Ovary (tissue), 9 donors: ENCODE measurements around the gene PRG2. TPM values are rescaled to one million over a fixed set of nuclear protein-coding genes. Genes with fewer than 3 reads are reported as not detected.
"Not testable (repeated sequence)": the region's sequence is repeated elsewhere in the genome, so short reads cannot be mapped to it uniquely, and the experiment has no call there.

Experiments
- DNase-seq, 5 donors: peaks; one replicate each; pipeline ENCODE4 v3.0.0-alpha.2; 2019 to 2020
- H3K27ac ChIP-seq, 2 donors: fragments of 200-600 bp; one replicate each; pipeline versions ENCODE4 v1.5.1 to v1.8.0; 2019 to 2022
- H3K27me3 ChIP-seq: fragments of 200-600 bp; one replicate; pipeline ENCODE4 v1.8.0; 2022
- H3K36me3 ChIP-seq: fragments of 200-600 bp; sonication (generic); one replicate; pipeline ENCODE4 v1.5.1; 2019
- H3K4me1 ChIP-seq: one replicate; pipeline ENCODE4 v1.8.1; 2013; ENCODE audit warnings: mild to moderate bottlenecking, moderate library complexity; ENCODE audit not compliant: insufficient read depth
- H3K4me3 ChIP-seq: fragments of 200-600 bp; sonication (generic); one replicate; pipeline ENCODE4 v1.5.1; 2017
- H3K9me3 ChIP-seq, 2 donors: fragments of 200-600 bp in 1 of 2; sonication (generic) in 1 of 2; one replicate each; pipeline versions ENCODE4 v1.5.1 to v1.8.1; 2013 to 2019; ENCODE audit warnings: mild to moderate bottlenecking in 1 of 2, moderate library complexity in 1 of 2
- EP300 ChIP-seq: sonication (generic); formaldehyde crosslinking; IDR thresholded peaks from one replicate; pipeline ENCODE4 v1.6.1; 2017; ENCODE audit warnings: antibody characterized with exemption
- POLR2A ChIP-seq: fragments of 450-650 bp; IDR thresholded peaks from one replicate; pipeline ENCODE4 v1.6.1; 2017; ENCODE audit warnings: antibody characterized with exemption, mild to moderate bottlenecking, moderate library complexity
- WGBS, 3 donors: extraction: QIAGEN DNeasy Blood & Tissue Kit in 1 of 3; methylation state at CpG; one replicate each; pipeline versions ENCODE4 v1.1.5 to v1.1.7; 2013 to 2017; 5-methylcytosine and 5-hydroxymethylcytosine counted together
- intact Hi-C, 4 donors: fragments of 100-400 bp; cut with DNase I; formaldehyde crosslinking; loops; one replicate each; pipeline versions ENCODE4 v1.11.0 to v1.15.1; 2022 to 2023
- polyA plus RNA-seq, 2 donors: library from polyadenylated mRNA; stranded (reverse); fragments of 200-250 nt in 1 of 2; fragments of 350-450 nt in 1 of 2; fragmentation: Illumina TruSeq in 1 of 2; extraction: RNeasy Lipid Tissue Mini Kit (QIAGEN cat#74804) in 1 of 2; gene quantifications; one replicate each; pipeline ENCODE4 v1.2.3, GENCODE V29; 2013 to 2014
- total RNA-seq, 7 donors: library from RNA; depleted of rRNA in 2 of 7; stranded (reverse); fragments of >200 nt in 2 of 7; fragmentation: NEBNext Ultra II Directional in 3 of 7; extraction: Animal tissue kit (Norgen Biotek cat#: 25700) in 3 of 7; gene quantifications; one replicate each; pipeline versions ENCODE4 v1.1.0 to v1.2.4, GENCODE V29; 2016 to 2023
- TF ChIP-seq, protein P1 (sequence below), 3 donors: fragments of 450-650 bp in 2 of 3; fragments of 200-600 bp in 1 of 3; IDR thresholded peaks; one replicate each; pipeline versions ENCODE4 v1.5.1 to v1.8.0; 2016 to 2022; ENCODE audit warnings: antibody characterized with exemption in 3 of 3, mild to moderate bottlenecking in 1 of 3
- donor health status: DM: no; HTN: no; CAD: no; lungs with moderate emphysema.
- donor health status: DM: no; HTN: no; CAD: no.
- donor health status: Bipolar disorder and iron deficiency.
- donor health status: DM: yes; HTN: yes; CAD: no.
- donor health status: DM: no; HTN: no; CAD: no.
- donor health status: DM: yes; HTN: yes; CAD: no.

The PRG2 gene
- total and polyA plus RNA-seq, 9 donors, result 0.15 TPM; not detected in 8

DNA sequence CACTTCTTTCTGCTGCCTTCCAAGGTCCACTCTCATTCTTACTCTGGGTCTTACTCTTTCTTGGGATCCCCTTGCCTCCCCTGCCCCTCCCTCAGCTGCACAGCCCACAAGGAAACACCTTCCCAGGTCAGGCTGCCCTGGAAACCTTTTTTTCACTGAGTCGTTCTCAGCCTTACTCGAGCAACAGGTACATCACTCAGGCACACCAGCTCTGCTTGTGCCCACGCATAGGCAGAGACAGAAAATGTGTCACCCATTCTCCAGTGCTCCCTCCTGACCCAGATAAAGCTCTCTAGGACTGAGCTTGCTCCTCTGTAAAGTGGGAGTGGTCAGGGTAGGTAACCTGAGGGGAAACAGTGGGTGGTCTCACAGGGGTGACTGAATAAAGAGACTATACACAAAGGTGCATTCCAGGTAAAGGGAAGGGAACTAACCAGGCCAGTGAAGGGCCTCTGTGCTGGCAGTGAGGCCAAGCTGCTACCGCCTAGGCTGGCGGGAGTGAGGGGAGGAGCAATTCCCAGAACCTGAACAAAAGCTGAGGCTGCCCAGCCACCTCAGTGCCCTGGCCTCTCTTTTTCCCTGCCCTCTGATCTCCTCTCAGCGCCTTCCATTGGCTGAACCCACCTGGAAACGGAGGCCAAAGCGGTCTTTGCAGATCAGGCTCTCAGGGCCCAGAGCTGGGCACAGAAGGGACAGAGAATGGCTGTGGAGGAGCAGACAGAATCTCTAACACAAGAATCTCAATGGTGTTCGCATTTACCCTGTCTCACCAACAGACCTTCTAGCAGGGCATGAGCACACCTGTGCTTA is 25.4 kb downstream of the PRG2 start:
- WGBS, 3 donors, result 59 to 66% (median 65%) methylated on average over 9 of the region's 9 CpGs
- Histone ChIP-seq H3K4me3 (no peak overlapping the region), H3K4me1 (no peaks in the 10 kb centered on the region), H3K36me3 (no peaks in the 10 kb centered on the region), H3K27me3 (no peaks in the 10 kb centered on the region), H3K9me3 (no peaks in the 10 kb centered on the region), H3K27ac (no peak overlapping the region)
- no peak for DNase-seq
- TF ChIP-seq EP300 (no peak), POLR2A (no peak)
- TF ChIP-seq, protein P1, sequence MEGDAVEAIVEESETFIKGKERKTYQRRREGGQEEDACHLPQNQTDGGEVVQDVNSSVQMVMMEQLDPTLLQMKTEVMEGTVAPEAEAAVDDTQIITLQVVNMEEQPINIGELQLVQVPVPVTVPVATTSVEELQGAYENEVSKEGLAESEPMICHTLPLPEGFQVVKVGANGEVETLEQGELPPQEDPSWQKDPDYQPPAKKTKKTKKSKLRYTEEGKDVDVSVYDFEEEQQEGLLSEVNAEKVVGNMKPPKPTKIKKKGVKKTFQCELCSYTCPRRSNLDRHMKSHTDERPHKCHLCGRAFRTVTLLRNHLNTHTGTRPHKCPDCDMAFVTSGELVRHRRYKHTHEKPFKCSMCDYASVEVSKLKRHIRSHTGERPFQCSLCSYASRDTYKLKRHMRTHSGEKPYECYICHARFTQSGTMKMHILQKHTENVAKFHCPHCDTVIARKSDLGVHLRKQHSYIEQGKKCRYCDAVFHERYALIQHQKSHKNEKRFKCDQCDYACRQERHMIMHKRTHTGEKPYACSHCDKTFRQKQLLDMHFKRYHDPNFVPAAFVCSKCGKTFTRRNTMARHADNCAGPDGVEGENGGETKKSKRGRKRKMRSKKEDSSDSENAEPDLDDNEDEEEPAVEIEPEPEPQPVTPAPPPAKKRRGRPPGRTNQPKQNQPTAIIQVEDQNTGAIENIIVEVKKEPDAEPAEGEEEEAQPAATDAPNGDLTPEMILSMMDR (IDR thresholded peaks at IDR 0.05), result no peak
- intact Hi-C loops, result no loop called here

DNA sequence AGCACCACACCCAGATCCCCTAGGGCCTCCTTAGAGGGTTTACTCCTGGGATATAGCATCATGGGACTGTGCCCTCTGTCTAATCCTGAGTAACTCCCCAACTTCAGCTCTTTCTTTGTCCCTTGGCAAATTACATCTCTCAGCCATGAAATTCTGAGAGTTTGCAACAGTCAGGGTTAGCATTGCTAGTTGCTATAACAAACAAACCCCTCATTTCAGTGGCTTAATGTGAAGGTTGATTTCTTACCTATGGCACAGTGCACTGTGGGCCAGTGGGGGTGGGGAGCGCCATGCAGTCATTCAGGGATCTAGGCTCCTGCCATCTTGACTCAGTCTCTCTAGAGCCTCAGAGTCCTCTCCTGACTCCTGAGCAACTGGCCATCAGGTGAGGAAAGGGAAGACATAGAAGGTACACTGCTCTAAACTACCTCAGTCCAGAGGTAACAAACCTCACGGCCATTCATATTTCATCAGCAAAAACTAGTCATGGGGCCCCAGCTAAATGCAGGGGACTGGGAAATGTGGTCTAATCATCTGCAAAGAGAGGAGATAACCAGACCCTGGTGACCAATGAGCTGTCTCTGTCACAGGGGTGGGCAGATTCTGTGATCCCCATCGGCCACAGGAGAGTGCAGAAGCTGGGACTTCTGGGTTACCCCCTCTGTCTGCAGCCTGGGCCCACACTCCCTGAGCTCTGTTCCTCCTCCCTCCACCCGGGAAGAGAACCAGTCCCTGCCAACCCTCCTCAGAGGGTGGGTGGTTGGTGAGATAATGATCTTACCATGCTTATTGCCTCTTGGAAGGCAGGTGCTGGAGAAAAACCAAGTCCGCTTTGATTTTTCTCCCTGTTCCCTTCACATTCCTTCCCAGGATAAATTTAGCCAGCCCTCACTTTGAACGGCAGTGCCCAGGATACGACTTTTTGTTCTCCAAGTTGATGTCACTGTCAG is 27.0 kb downstream of the PRG2 start:
- no peak for DNase-seq
- Histone ChIP-seq H3K9me3 (no peaks in the 10 kb centered on the region), H3K27ac (no peak overlapping the region), H3K36me3 (no peaks in the 10 kb centered on the region), H3K4me3 (no peak overlapping the region), H3K27me3 (no peaks in the 10 kb centered on the region), H3K4me1 (no peaks in the 10 kb centered on the region)
- TF ChIP-seq EP300 (no peak), POLR2A (no peak)
- TF ChIP-seq, protein P1 (IDR thresholded peaks at IDR 0.05), result no peak
- intact Hi-C loops, result no loop called here
- 48 to 67% (median 57%) methylated on average over 7 of the region's 7 CpGs for WGBS, 3 donors

DNA sequence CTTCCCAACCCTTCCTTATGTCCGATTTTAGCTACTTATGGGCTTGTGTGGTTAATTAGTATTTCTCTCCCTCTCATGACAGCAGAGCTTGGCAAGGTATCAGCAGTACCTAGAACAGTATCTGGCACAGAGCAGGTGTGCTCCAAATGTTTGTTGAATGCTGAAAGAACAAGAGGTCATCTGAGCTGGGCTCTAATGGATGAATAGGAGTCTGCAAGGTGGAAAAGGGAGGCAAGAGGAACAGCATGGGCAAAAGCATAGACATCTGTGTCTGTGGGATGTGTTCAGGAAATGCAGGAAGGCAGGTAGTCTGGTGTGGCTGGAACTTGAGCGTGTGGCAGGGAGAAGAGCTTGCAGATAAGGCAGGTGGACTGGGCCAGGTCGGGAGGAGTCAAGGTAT is 28.5 kb downstream of the PRG2 start:
- TF ChIP-seq, protein P1 (IDR thresholded peaks at IDR 0.05), result no peak
- TF ChIP-seq EP300, result no peak
- H3K27me3 ChIP-seq, result no peaks in the 10 kb centered on the region
- no peak for DNase-seq
- H3K27ac ChIP-seq, result no peak overlapping the region
- WGBS, 3 donors, result 78 to 84% (median 78%) methylated on average over 3 of the region's 3 CpGs
- H3K9me3 ChIP-seq, result no peaks in the 10 kb centered on the region
- H3K4me1 ChIP-seq, result no peaks in the 10 kb centered on the region
- no peak overlapping the region for H3K4me3 ChIP-seq
- intact Hi-C loops, result no loop called here
- H3K36me3 ChIP-seq, result no peaks in the 10 kb centered on the region

DNA sequence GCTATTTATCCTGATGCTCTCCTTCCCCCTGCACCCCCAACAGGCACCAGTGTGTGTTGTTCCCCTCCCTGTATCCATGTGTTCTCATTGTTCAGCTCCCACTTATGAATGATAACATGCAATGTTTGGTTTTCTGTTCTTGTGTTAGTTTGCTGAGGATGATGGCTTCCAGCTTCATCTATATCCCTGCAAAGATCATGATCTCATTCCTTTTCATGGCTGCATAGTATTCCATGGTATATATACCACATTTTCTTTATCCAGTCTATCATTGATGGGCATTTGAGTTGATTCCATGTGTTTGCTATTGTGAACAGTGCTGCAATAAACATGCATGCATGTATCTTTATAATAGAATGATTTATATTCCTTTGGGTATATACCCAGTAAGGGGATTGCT is 29.0 kb downstream of the PRG2 start:
- DNase-seq, H3K9me3 ChIP-seq, H3K4me1 ChIP-seq, H3K27ac ChIP-seq, intact Hi-C loops, H3K36me3 ChIP-seq, H3K27me3 ChIP-seq, H3K4me3 ChIP-seq: not testable (repeated sequence)

DNA sequence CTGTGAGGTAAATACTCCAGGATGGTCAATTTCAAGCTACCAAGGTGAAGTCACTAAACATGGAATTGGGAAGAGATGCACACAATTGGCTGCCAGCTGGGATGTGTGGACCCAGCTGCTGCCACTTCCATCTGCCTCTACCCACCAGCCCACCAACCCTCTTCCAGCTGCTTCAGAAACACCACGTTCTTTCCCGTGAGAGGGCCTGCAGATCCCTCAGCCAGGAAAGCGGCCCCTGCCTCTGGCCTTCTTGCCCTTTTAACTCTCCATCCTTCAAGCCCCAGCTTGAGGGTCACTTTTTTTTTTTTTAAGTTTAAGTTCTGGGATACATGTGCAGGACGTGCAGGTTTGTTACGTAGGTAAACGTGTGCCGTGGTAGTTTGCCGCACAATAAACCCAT is 29.5 kb downstream of the PRG2 start:
- H3K27me3 ChIP-seq, result no peaks in the 10 kb centered on the region
- no peaks in the 10 kb centered on the region for H3K9me3 ChIP-seq
- H3K27ac ChIP-seq, result no peak overlapping the region
- H3K4me1 ChIP-seq, result no peaks in the 10 kb centered on the region
- DNase-seq, result no peak
- no peak overlapping the region for H3K4me3 ChIP-seq
- H3K36me3 ChIP-seq, result no peaks in the 10 kb centered on the region
- TF ChIP-seq, protein P1 (IDR thresholded peaks at IDR 0.05), result no peak
- TF ChIP-seq EP300 (no peak), POLR2A (no peak)
- intact Hi-C loops, result no loop called here
- WGBS, 3 donors, result 88 to 92% (median 91%) methylated on average over 8 of the region's 8 CpGs
